HepG2 (cell line): ENCODE data around the gene ABCC1. TPM values are rescaled to one million over a fixed set of nuclear protein-coding genes. Genes with fewer than 3 reads are reported as not detected.

Source experiments
- ATAC-seq: fragments of 200-7000 bp; cut with Tn5 transposase; 3 replicates; pipeline ENCODE4 v1.9.1; 2020; ENCODE audit warnings: mild to moderate bottlenecking, moderate library complexity
- BruUV-seq: library from RNA; stranded (reverse); fragments of 400-500 nt; replicated peaks from 2 replicates; lab custom pipeline; 2021; lab: Mats Ljungman, UMichigan
- CTCF ChIA-PET: fragments of 300-600 bp; formaldehyde crosslinking; extraction: SDS; loops from one replicate; lab custom pipeline; 2021; ENCODE audit warnings: low total read pairs, inconsistent platforms, low intra/inter-chr PET ratio; lab: Yijun Ruan, JAX
- POLR2A ChIA-PET: fragments of 350-600 bp; sonication (Branson Sonifier 250); formaldehyde crosslinking; loops from one replicate; lab custom pipeline; 2020; ENCODE audit warnings: antibody characterized with exemption, inconsistent platforms; lab: Yijun Ruan, JAX
- DNase-seq: peaks from one replicate; pipeline ENCODE4 v3.0.0-alpha.2; 2015; ENCODE audit warnings: low spot score
- FAIRE-seq: peaks from 3 replicates; lab custom pipeline; 2011; peaks lifted over from hg19 to GRCh38; lab: Jason Lieb, UNC
- H2AFZ ChIP-seq: one replicate; pipeline ENCODE4 v1.6.1; 2011; ENCODE audit warnings: low read length, inconsistent platforms
- H3K27ac ChIP-seq: fragments of 300-600 bp; 3 replicates; pipeline ENCODE4 v1.8.0; 2011; ENCODE audit warnings: mixed run types, mild to moderate bottlenecking, mixed read lengths, low read length, inconsistent platforms; ENCODE audit not compliant: insufficient read depth; ENCODE audit errors: extremely low read length
- H3K27me3 ChIP-seq, 2 experiments: fragments of 200-600 bp in 1 of 2; 2 replicates in 1 of 2; 3 replicates in 1 of 2; pipeline versions ENCODE4 v1.6.0 to v1.8.0; 2011; ENCODE audit warnings: low read length in 2 of 2, mild to moderate bottlenecking in 2 of 2, moderate library complexity in 2 of 2, inconsistent platforms in 1 of 2; ENCODE audit not compliant: insufficient read depth in 2 of 2, control insufficient read depth in 1 of 2
- H3K36me3 ChIP-seq, 2 experiments: fragments of 200-600 bp in 1 of 2; replicated peaks in 1 of 2; 2 replicates in 1 of 2; 3 replicates in 1 of 2; pipeline versions ENCODE4 v1.5.1 to v1.8.0; 2011; ENCODE audit warnings: low read length in 2 of 2, inconsistent platforms in 1 of 2; ENCODE audit not compliant: insufficient read depth in 2 of 2, control insufficient read depth in 1 of 2
- H3K4me1 ChIP-seq: 2 replicates; pipeline ENCODE4 v1.5.1; 2012; ENCODE audit warnings: low read length, inconsistent platforms; ENCODE audit not compliant: insufficient read depth
- H3K4me2 ChIP-seq: 2 replicates; pipeline ENCODE4 v1.6.0; 2011; ENCODE audit warnings: low read depth, low read length, inconsistent platforms
- H3K4me3 ChIP-seq, 3 experiments: fragments of 200-600 bp in 1 of 3; sonication (generic), shearing (Covaris generic) in 1 of 3; replicated peaks in 1 of 3; 2 replicates each; pipeline ENCODE4 v1.5.1; 2011 to 2016; ENCODE audit warnings: low read length in 3 of 3, inconsistent platforms in 2 of 3, low read depth in 2 of 3, mild to moderate bottlenecking in 2 of 3, control low read depth in 1 of 3, mixed read lengths in 1 of 3; ENCODE audit not compliant: insufficient read depth in 1 of 3
- H3K79me2 ChIP-seq: one replicate; pipeline ENCODE4 v1.6.1; 2011; ENCODE audit warnings: low read length, inconsistent platforms; ENCODE audit not compliant: insufficient read depth
- H3K9ac ChIP-seq: 2 replicates; pipeline ENCODE4 v1.6.0; 2011; ENCODE audit warnings: mild to moderate bottlenecking, low read depth, low read length, inconsistent platforms; ENCODE audit not compliant: insufficient read depth
- H3K9me3 ChIP-seq: 2 replicates; pipeline ENCODE4 v1.5.1; 2012; ENCODE audit warnings: mild to moderate bottlenecking, low read length
- H4K20me1 ChIP-seq: 2 replicates; pipeline ENCODE4 v1.6.0; 2011; ENCODE audit warnings: inconsistent platforms, mild to moderate bottlenecking, low read length, moderate library complexity; ENCODE audit not compliant: insufficient read depth
- ATF1 ChIP-seq: IDR thresholded peaks from 2 replicates; pipeline ENCODE4 v1.6.1; 2016; ENCODE audit warnings: mild to moderate bottlenecking, control low read depth
- ATRX ChIP-seq: sonication (generic); formaldehyde crosslinking; IDR thresholded peaks from 2 replicates; pipeline ENCODE4 v1.4.0; 2020; ENCODE audit warnings: missing genetic modification reagents, borderline replicate concordance
- HNRNPLL ChIP-seq: fragments of 200-400 bp; formaldehyde crosslinking; IDR thresholded peaks from 2 replicates; pipeline ENCODE4 v1.6.1; 2017; ENCODE audit warnings: mild to moderate bottlenecking, low read depth, low read length; ENCODE audit not compliant: poor library complexity, severe bottlenecking
- KAT7 ChIP-seq: IDR thresholded peaks from 2 replicates; pipeline ENCODE4 v1.6.1; 2018; ENCODE audit warnings: borderline replicate concordance, missing compliant biosample characterization
- KLF6 ChIP-seq: IDR thresholded peaks from 2 replicates; pipeline ENCODE4 v1.8.0; 2016; ENCODE audit warnings: missing biosample characterization, missing genetic modification reagents
- RFX1 ChIP-seq: fragments of 450-650 bp; IDR thresholded peaks from 2 replicates; pipeline ENCODE4 v1.6.1; 2017
- SALL1 ChIP-seq: sonication (generic); formaldehyde crosslinking; IDR thresholded peaks from 2 replicates; pipeline ENCODE4 v1.8.0; 2022; ENCODE audit warnings: mild to moderate bottlenecking, missing genetic modification reagents
- ZC3H4 ChIP-seq: sonication (generic); formaldehyde crosslinking; IDR thresholded peaks from 2 replicates; pipeline ENCODE4 v1.4.0; 2020; ENCODE audit warnings: missing genetic modification reagents, borderline replicate concordance
- ZNF274 ChIP-seq: sonication (generic); formaldehyde crosslinking; IDR thresholded peaks from 2 replicates; pipeline ENCODE4 v1.5.1; 2020; ENCODE audit warnings: mild to moderate bottlenecking, missing genetic modification reagents
- ZNF513 ChIP-seq: sonication (generic); formaldehyde crosslinking; conservative IDR thresholded peaks from 2 replicates; pipeline ENCODE4 v1.5.0; 2020; ENCODE audit warnings: missing genetic modification reagents
- ZNF7 ChIP-seq: IDR thresholded peaks from 2 replicates; pipeline ENCODE4 v1.6.1; 2016; ENCODE audit warnings: missing biosample characterization, missing genetic modification reagents
- ZNF772 ChIP-seq: sonication (generic); formaldehyde crosslinking; IDR thresholded peaks from 2 replicates; pipeline ENCODE4 v1.5.0; 2020; ENCODE audit warnings: mild to moderate bottlenecking, missing genetic modification reagents
- ZNF773 ChIP-seq: sonication (generic); formaldehyde crosslinking; IDR thresholded peaks from 2 replicates; pipeline ENCODE4 v1.4.0; 2020; ENCODE audit warnings: missing genetic modification reagents, borderline replicate concordance
- ZNF891 ChIP-seq: sonication (generic); formaldehyde crosslinking; IDR thresholded peaks from 2 replicates; pipeline ENCODE4 v1.5.0; 2020; ENCODE audit warnings: mild to moderate bottlenecking, missing genetic modification reagents
- ZSCAN9 ChIP-seq: IDR thresholded peaks from 2 replicates; pipeline ENCODE4 v1.6.1; 2016; ENCODE audit warnings: borderline replicate concordance
- WGBS: methylation state at CpG from one replicate; pipeline ENCODE4 v1.1.6; 2017; ENCODE audit warnings: low lambda C conversion rate; 5-methylcytosine and 5-hydroxymethylcytosine counted together
- in situ Hi-C: cut with HindIII; loops from 2 replicates; pipeline ENCODE4 v1.10.0; 2017; ENCODE audit warnings: low pct_unique_long_range_greater_than_20kb; ENCODE audit not compliant: extremely low pct_ligation_motif_present
- intact Hi-C: fragments of 100-400 bp; cut with micrococcal nuclease; formaldehyde crosslinking; loops from one replicate; pipeline ENCODE4 v1.10.0; 2022; ENCODE audit not compliant: unreplicated experiment
- polyA plus RNA-seq, 8 experiments: library from polyadenylated mRNA; depleted of rRNA in 3 of 8; stranded (reverse) in 7 of 8; unstranded in 1 of 8; fragments of >200 nt; fragmentation: Illumina TruSeq in 4 of 8; extraction: Trizol in 4 of 8; gene quantifications; 2 replicates each; pipeline versions ENCODE4 v1.2.1 to v1.2.3, GENCODE V29; 2011 to 2016; ENCODE audit warnings: low read depth in 4 of 8, missing spikeins in 1 of 8, mixed read lengths in 1 of 8; ENCODE audit not compliant: insufficient read depth in 1 of 8
- total RNA-seq, 5 experiments: library from RNA; depleted of rRNA; stranded (reverse); fragments of >200 nt; fragmentation: Illumina TruSeq; extraction: Trizol; gene quantifications; 2 replicates each; pipeline ENCODE4 v1.2.3, GENCODE V29; 2016; ENCODE audit warnings: low read depth in 1 of 5
- TF ChIP-seq, protein P1 (sequence below): IDR thresholded peaks from 2 replicates; pipeline ENCODE4 v1.6.1; 2016; ENCODE audit warnings: control low read depth

Gene ABCC1
- total and polyA plus RNA-seq, 2 of the 13 experiments (the other 11 are each of a cell fraction or from before 2014, with no cell fraction given): 13.0 to 30.6 TPM

DNA sequence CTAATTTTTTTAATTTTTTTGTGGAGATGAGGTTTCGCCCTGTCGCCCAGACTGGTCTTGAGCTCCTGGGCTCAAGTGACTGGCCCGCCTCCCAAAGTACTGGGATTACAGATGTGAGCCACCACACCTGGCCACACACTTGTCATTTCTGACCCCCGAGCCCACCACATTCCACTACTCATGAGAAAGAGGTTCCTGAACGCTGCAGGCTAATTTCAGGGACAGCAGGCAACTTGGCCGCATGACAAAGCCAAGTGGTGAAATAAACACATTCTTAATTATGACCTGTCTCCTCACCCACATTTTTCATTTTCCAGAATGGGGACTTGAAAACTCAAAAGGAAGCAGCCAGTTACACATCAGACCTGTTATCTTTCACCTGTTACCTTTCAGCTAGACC lies 159.3 kb downstream of the ABCC1 start:
- H4K20me1 ChIP-seq: no peaks in the 10 kb centered on the region
- no TSS peak for BruUV-seq
- intact Hi-C loops: no loop called here
- no peak for ATAC-seq
- H3K36me3 ChIP-seq: peaks cover 44 to 70% of the 10 kb centered on the region in 2 experiments
- H3K27ac ChIP-seq: no peak overlapping the region
- H3K4me2 ChIP-seq: no peak overlapping the region
- H3K9me3 ChIP-seq: no peaks in the 10 kb centered on the region
- no peak for FAIRE-seq
- in situ Hi-C loops: no loop called here
- no peaks in the 10 kb centered on the region for H3K27me3 ChIP-seq
- DNase-seq: no peak
- no peaks in the 10 kb centered on the region for H3K4me1 ChIP-seq
- no peak overlapping the region for H3K4me3 ChIP-seq
- WGBS: 99% methylated on average over 6 of the region's 6 CpGs
- no peak overlapping the region for H2AFZ ChIP-seq
- ChIA-PET CTCF (no interaction called here), POLR2A (no interaction called here)
- H3K9ac ChIP-seq: no peak overlapping the region
- no peaks in the 10 kb centered on the region for H3K79me2 ChIP-seq
- TF ChIP-seq ZNF772 (CRISPR knock-in tag) (no peak), ATF1 (CRISPR knock-in tag) (no peak), HNRNPLL (no peak), ZC3H4 (CRISPR knock-in tag) (no peak), ZNF7 (CRISPR knock-in tag) (no peak), SALL1 (CRISPR knock-in tag) (no peak), ZSCAN9 (CRISPR knock-in tag) (no peak), ZNF891 (CRISPR knock-in tag) (no peak), ZNF773 (CRISPR knock-in tag) (no peak), KLF6 (CRISPR knock-in tag) (no peak), RFX1 (no peak), ATRX (CRISPR knock-in tag) (no peak), KAT7 (CRISPR knock-in tag) (no peak), ZNF513 (CRISPR knock-in tag) (no peak), ZNF274 (CRISPR knock-in tag) (no peak)
- TF ChIP-seq, protein P1, sequence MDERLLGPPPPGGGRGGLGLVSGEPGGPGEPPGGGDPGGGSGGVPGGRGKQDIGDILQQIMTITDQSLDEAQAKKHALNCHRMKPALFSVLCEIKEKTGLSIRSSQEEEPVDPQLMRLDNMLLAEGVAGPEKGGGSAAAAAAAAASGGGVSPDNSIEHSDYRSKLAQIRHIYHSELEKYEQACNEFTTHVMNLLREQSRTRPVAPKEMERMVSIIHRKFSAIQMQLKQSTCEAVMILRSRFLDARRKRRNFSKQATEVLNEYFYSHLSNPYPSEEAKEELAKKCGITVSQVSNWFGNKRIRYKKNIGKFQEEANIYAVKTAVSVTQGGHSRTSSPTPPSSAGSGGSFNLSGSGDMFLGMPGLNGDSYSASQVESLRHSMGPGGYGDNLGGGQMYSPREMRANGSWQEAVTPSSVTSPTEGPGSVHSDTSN (CRISPR knock-in tag): no peak
